RPMI8226 (cell line): ENCODE data around the gene STARD7.
"Not testable (repeated sequence)": the region's sequence is repeated elsewhere in the genome, so short reads cannot be mapped to it uniquely, and the experiment has no call there.

Experiments
- DNase-seq: peaks from one replicate; pipeline ENCODE4 v3.0.0-alpha.2; 2015

Gene STARD7

GRCh38 chr2:96208143-96209010 is at the start of gene STARD7:
TSS of gene STARD7 (minus strand) at chr2:96208827. CDS start at chr2:96208434, 393 bp downstream.
- DNase-seq = peak; percentile 99

- not testable (repeated sequence) for DNase-seq
These were observed 49.1 kb upstream of the STARD7 start for GRCh38 chr2:96257744-96258143.

GRCh38 chr2:96256611-96257113 is 48.0 kb upstream of the STARD7 start:
- no peak for DNase-seq

GRCh38 chr2:96254571-96254970 is 45.9 kb upstream of the STARD7 start:
- no peak for DNase-seq

- DNase-seq = no peak
These were observed 44.4 kb upstream of the STARD7 start for GRCh38 chr2:96253006-96253405.

GRCh38 chr2:96252526-96252925 is 43.9 kb upstream of the STARD7 start:
- no peak for DNase-seq

GRCh38 chr2:96251721-96252292 is 43.2 kb upstream of the STARD7 start:
- DNase-seq = no peak

GRCh38 chr2:96250188-96250587 is 41.6 kb upstream of the STARD7 start:
- no peak for DNase-seq

- no peak for DNase-seq
These were observed 41.0 kb upstream of the STARD7 start for GRCh38 chr2:96249654-96250053.

- DNase-seq = no peak
These were observed 40.0 kb upstream of the STARD7 start for GRCh38 chr2:96248624-96249023.

- DNase-seq = no peak
These were observed 39.3 kb upstream of the STARD7 start for GRCh38 chr2:96247896-96248295.

- no peak for DNase-seq
These were observed 38.4 kb upstream of the STARD7 start for GRCh38 chr2:96247009-96247408.

- DNase-seq = peak; percentile 79
These were observed 37.2 kb upstream of the STARD7 start for GRCh38 chr2:96245609-96246390.

- DNase-seq = peak; percentile 90
These were observed 35.2 kb upstream of the STARD7 start for GRCh38 chr2:96243843-96244242.

GRCh38 chr2:96241900-96242611 is 33.4 kb upstream of the STARD7 start:
- peak; percentile 88 for DNase-seq

- DNase-seq = peak; percentile 50
These were observed 32.6 kb upstream of the STARD7 start for GRCh38 chr2:96241227-96241626.

GRCh38 chr2:96240341-96241038 is 31.9 kb upstream of the STARD7 start:
- no peak for DNase-seq

GRCh38 chr2:96239745-96240264 is 31.2 kb upstream of the STARD7 start:
- no peak for DNase-seq

- DNase-seq = no peak
These were observed 30.5 kb upstream of the STARD7 start for GRCh38 chr2:96239091-96239490.

- DNase-seq = no peak
These were observed 29.6 kb upstream of the STARD7 start for GRCh38 chr2:96238266-96238665.

- DNase-seq = no peak
These were observed 28.3 kb upstream of the STARD7 start for GRCh38 chr2:96236882-96237281.

GRCh38 chr2:96233880-96234316 is 25.3 kb upstream of the STARD7 start:
- DNase-seq = peak; percentile 71
